CD4-positive, alpha-beta T cell treated with Interleukin-2 at 100 ng/mL for 4 hours (primary cell): ENCODE data around the gene SMIM7.

Experiments used
- DNase-seq: peaks from one replicate; pipeline ENCODE4 v3.0.0-alpha.2; 2020; ENCODE audit warnings: low spot score

The SMIM7 gene

GRCh38 chr19:16621165-16621800, 38.7 kb downstream of the SMIM7 start:
- no peak for DNase-seq

DNA sequence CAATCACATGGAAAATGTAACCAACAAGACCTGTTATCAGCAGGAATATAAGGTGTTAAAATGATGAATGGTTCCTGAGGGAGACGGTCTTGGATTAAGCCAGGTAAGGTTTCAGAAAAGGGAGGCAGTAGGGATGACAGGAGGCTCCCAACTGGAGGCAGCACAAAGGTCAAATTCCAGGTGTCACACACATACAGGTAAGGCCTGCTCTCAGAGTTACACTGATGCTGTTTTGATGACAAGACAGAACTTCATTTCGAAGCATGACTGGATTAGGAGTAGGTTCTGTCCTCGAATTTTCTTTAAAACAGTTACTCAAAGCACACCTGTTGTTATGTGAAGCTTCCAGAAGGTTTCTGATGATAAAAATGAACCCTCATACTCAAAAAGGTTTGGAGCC, 39.4 kb downstream of the SMIM7 start:
- DNase-seq = no peak

DNA sequence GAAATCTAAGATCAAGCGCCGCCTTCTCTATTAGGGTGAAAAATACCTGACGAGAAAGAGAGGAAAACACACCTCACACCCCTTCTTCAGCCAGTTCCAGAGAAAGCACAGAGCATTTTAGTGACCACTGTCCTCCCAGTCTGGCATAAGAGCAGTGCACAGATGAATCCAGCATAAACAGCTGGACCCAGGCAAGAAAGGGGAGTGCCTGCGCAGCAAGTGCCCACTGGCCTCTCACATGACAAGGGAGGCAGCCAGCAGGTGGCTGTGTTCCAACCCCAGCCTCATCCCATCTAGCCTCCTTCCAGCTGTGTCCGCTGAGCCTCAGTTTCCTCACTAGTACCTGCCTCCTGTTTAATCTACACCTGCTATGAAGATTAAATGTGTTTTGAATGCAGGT, 39.9 kb downstream of the SMIM7 start:
- no peak for DNase-seq

- no peak for DNase-seq
Observed at GRCh38 chr19:16619457-16619856, 40.5 kb downstream of the SMIM7 start.

DNA sequence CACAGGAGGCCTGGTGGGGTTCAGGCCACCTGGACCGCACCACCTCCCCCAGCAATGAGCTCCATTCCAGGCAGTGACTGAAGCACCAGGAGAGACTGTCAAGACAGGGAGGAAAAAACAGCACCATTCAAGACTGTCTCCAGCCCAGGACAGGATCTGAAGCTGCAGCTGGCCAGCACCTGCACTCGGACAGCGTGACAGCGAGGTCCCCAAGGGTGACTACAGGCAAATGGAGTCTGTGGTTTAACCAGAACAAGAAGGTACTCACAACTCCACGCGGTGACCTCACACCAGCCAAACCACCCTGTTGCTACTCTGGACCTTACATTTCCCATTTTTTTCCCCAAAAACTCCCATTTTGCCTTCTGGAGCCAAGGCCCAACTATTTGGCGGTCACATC, 41.7 kb downstream of the SMIM7 start:
- no peak for DNase-seq

DNA sequence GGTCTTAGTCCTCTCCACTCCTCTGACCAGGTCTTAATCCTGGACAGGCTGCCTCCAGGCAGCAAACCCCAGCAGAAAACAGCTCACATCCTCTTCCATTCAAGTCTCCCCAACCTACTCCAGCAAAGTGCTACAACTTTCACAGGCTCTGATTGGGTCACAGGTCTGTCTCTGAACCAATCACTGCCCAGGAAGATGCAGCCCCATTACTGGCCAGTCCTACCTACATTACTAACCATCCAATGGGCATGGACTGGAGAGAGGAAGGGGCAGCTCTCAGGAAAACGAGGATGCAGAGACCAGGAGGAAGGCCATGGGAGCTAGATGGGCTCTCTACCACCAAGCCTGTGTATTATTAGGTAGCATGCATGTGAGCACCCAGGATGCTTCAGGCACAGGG, 44.1 kb downstream of the SMIM7 start:
- no peak for DNase-seq

GRCh38 chr19:16614941-16615340, 45.0 kb downstream of the SMIM7 start:
- DNase-seq = no peak

GRCh38 chr19:16613841-16614240, 46.1 kb downstream of the SMIM7 start:
- no peak for DNase-seq

DNA sequence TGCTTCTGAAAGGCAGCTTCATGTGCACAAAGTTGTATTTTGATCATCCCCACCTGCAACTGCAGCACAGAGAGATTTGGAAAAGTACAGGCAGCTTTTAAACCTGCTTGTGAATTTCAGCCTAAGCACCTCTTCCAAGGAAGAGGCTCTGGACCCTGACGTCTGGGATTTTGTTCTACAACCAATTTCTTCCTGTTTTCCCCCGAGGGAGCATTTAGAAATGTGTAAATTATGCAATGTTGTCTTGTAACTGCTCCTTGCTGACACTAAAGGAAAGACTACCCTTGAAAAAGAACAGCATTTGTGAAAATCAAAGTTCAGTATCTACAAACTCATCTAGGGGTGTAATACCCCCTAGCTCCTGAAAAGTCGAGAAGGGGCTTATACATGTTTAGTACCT, 47.3 kb downstream of the SMIM7 start:
- DNase-seq = no peak

GRCh38 chr19:16611121-16611520, 48.8 kb downstream of the SMIM7 start:
- no peak for DNase-seq

- DNase-seq = no peak
Observed at GRCh38 chr19:16609511-16610200, 50.3 kb downstream of the SMIM7 start.

GRCh38 chr19:16608290-16608739, 51.6 kb downstream of the SMIM7 start:
- DNase-seq = no peak

- no peak for DNase-seq
Observed at GRCh38 chr19:16607819-16608218, 52.1 kb downstream of the SMIM7 start.

GRCh38 chr19:16605553-16605994, 54.4 kb downstream of the SMIM7 start:
- DNase-seq = no peak

DNA sequence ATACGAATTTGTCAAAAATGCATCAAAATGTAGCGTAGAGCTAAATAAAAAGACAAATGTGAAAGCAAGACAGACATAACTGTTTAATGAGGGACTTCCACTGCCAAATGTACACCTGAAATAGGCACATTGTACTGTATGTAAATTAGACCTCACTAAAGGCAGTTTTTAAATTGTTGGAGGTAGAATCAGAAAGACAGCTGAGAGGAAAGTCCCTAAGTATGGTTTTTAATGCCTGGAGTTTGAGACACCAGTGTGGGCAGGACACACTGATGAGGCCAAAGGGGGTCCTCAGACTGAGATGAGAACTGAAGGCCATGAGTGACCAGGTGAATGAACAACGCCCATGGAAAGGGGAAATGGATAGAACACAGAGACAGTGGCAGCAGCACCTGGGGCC, 54.8 kb downstream of the SMIM7 start:
- DNase-seq = no peak

GRCh38 chr19:16604615-16605014, 55.3 kb downstream of the SMIM7 start:
- no peak for DNase-seq

GRCh38 chr19:16603090-16603489, 56.9 kb downstream of the SMIM7 start:
- DNase-seq = no peak

- DNase-seq = no peak
Observed at GRCh38 chr19:16601378-16602052, 58.4 kb downstream of the SMIM7 start.

GRCh38 chr19:16600824-16601223, 59.1 kb downstream of the SMIM7 start:
- no peak for DNase-seq

DNA sequence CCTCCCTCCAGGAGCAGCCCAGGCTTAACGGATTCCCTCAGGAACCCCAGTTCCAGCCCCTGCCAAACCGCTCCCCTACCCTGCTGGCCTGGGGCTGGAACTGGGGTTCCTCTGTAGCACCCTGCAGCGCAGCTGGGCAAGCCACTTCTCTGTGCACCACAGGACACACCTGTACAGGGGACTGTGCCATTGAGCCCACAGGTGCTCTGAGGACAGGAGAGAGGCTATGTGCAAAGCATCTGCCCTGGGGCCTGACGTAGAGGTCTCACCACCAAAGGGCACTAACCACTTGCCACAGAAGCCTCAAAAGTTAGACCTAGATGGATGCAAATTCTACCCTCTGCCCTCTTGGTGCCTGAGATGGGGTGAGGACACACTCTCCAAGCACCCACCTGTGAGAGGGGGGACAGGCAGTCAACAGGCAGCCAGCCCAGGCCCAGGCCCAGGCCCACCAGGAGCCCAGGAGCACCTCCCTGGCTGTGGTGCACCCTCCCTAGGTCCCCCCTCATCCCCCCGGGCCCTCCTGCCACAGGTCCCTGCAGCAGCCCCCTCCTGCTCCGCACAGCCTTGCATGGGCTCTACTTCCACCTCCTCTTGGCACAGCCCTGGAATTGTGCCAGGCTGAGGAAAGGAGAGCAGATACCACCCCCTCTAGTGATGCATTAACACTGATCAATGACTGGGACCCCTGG, 60.1 kb downstream of the SMIM7 start:
- DNase-seq = no peak

DNA sequence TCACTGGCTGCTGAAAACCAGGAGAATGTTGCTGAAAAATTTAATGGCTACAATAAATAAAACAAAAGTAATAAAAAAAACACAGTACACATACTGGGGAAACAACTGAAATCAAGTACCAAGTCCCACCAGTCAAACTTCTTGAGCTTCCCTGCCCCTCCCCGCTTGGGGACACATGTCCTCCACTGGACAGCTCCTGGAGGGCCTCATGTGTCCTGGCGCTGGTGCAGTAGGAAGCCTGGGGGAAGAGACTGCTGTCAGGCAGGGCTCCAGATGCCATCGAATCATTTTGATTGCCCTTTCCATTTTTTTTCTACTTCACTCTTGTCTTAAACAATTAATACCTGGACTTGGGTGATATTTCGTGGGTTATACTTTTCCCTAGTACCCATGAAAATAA, 61.1 kb downstream of the SMIM7 start:
- no peak for DNase-seq

GRCh38 chr19:16596399-16596798, 63.5 kb downstream of the SMIM7 start:
- DNase-seq = no peak
